Caki2 (cell line): ENCODE data around the gene CDH26. TPM values are rescaled to one million over a fixed set of nuclear protein-coding genes. Genes with fewer than 3 reads are reported as not detected.

Experiments
- DNase-seq: peaks from one replicate; pipeline ENCODE4 v3.0.0-alpha.2; 2015; ENCODE audit warnings: low read depth
- in situ Hi-C: cut with HindIII; loops from 2 replicates; pipeline ENCODE4 v1.10.0; 2016; ENCODE audit warnings: low sequenced_read_pairs, low pct_unique_long_range_greater_than_20kb, mixed read lengths
- total RNA-seq: library from RNA; depleted of rRNA; stranded (reverse); fragments of >200 nt; shearing (Covaris generic); gene quantifications from 2 replicates; pipeline ENCODE4 v1.2.3, GENCODE V29; 2014; ENCODE audit warnings: low replicate concordance

CDH26 gene
- total RNA-seq, 1 experiment from 2014 or later: 0.44 TPM

- in situ Hi-C loops: no loop called here
- no peak for DNase-seq
These were observed 42.9 kb downstream of the CDH26 start for GRCh38 chr20:60001108-60001507.

GRCh38 chr20:60003776-60004175 lies 45.6 kb downstream of the CDH26 start:
- no peak for DNase-seq
- in situ Hi-C loops: no loop called here

- in situ Hi-C loops: no loop called here
These were observed 48.0 kb downstream of the CDH26 start for GRCh38 chr20:60006261-60006660.

GRCh38 chr20:60007464-60007863 lies 49.2 kb downstream of the CDH26 start:
- in situ Hi-C loops: no loop called here
- no peak for DNase-seq

More at GRCh38 chr20:60006261-60006660, 48.0 kb downstream of the CDH26 start:
- DNase-seq: no peak

GRCh38 chr20:60008130-60008808 lies 50.0 kb downstream of the CDH26 start:
- in situ Hi-C loops: no loop called here
- no peak for DNase-seq

- in situ Hi-C loops: no loop called here
- DNase-seq: no peak
These were observed 51.1 kb downstream of the CDH26 start for GRCh38 chr20:60009318-60009717.

- in situ Hi-C loops: no loop called here
- no peak for DNase-seq
These were observed 51.8 kb downstream of the CDH26 start for GRCh38 chr20:60009826-60010616.

- no peak for DNase-seq
- in situ Hi-C loops: no loop called here
These were observed 52.7 kb downstream of the CDH26 start for GRCh38 chr20:60010689-60011458.

- DNase-seq: no peak
These were observed 53.6 kb downstream of the CDH26 start for GRCh38 chr20:60011512-60012507.

GRCh38 chr20:60013296-60014139 lies 55.3 kb downstream of the CDH26 start:
- no peak for DNase-seq
- in situ Hi-C loops: no loop called here

More at GRCh38 chr20:60011512-60012507, 53.6 kb downstream of the CDH26 start:
- in situ Hi-C loops: no loop called here

- in situ Hi-C loops: no loop called here
- DNase-seq: no peak
These were observed 58.2 kb downstream of the CDH26 start for GRCh38 chr20:60016406-60016805.

- DNase-seq: no peak
- in situ Hi-C loops: no loop called here
These were observed 62.0 kb downstream of the CDH26 start for GRCh38 chr20:60020251-60020650.

- in situ Hi-C loops: no loop called here
These were observed 62.9 kb downstream of the CDH26 start for GRCh38 chr20:60021104-60021503.

GRCh38 chr20:60022849-60023248 lies 64.6 kb downstream of the CDH26 start:
- no peak for DNase-seq
- in situ Hi-C loops: no loop called here

More at GRCh38 chr20:60021104-60021503, 62.9 kb downstream of the CDH26 start:
- DNase-seq: no peak

- in situ Hi-C loops: no loop called here
These were observed 66.0 kb downstream of the CDH26 start for GRCh38 chr20:60024245-60024644.

GRCh38 chr20:60024801-60025200 lies 66.6 kb downstream of the CDH26 start:
- no peak for DNase-seq
- in situ Hi-C loops: no loop called here

More at GRCh38 chr20:60024245-60024644, 66.0 kb downstream of the CDH26 start:
- no peak for DNase-seq

- in situ Hi-C loops: no loop called here
- DNase-seq: no peak
These were observed 67.8 kb downstream of the CDH26 start for GRCh38 chr20:60026010-60026409.
